Hepatocyte (in vitro differentiated cells): ENCODE data around the gene CHFR. TPM values are rescaled to one million over a fixed set of nuclear protein-coding genes. Genes with fewer than 3 reads are reported as not detected.
"Not testable (repeated sequence)": the region's sequence is repeated elsewhere in the genome, so short reads cannot be mapped to it uniquely, and the experiment has no call there.

Source experiments
- DNase-seq: peaks from one replicate; pipeline ENCODE4 v3.0.0-alpha.2; 2016; ENCODE audit warnings: low spot score
- H2AFZ ChIP-seq: fragments of 200-600 bp; sonication (generic); 2 replicates; pipeline ENCODE4 v1.6.0; 2016; ENCODE audit warnings: antibody characterized with exemption, mild to moderate bottlenecking
- H3K27ac ChIP-seq: fragments of 200-600 bp; sonication (generic); 2 replicates; pipeline ENCODE4 v1.5.1; 2016; ENCODE audit warnings: mild to moderate bottlenecking
- H3K27me3 ChIP-seq: fragments of 200-600 bp; sonication (generic); 2 replicates; pipeline ENCODE4 v1.6.1; 2016
- H3K36me3 ChIP-seq: fragments of 200-600 bp; sonication (generic); replicated peaks from 2 replicates; pipeline ENCODE4 v1.5.1; 2016; ENCODE audit warnings: low read depth; ENCODE audit not compliant: insufficient read depth
- H3K4me1 ChIP-seq: fragments of 200-600 bp; sonication (generic); 2 replicates; pipeline ENCODE4 v1.5.1; 2016; ENCODE audit warnings: mild to moderate bottlenecking, moderate library complexity; ENCODE audit not compliant: insufficient read depth
- H3K4me2 ChIP-seq: fragments of 200-600 bp; sonication (generic); 2 replicates; pipeline ENCODE4 v1.6.0; 2016
- H3K4me3 ChIP-seq: fragments of 200-600 bp; sonication (generic); 2 replicates; pipeline ENCODE4 v1.5.1; 2016; ENCODE audit warnings: mild to moderate bottlenecking
- H3K79me2 ChIP-seq: fragments of 200-600 bp; sonication (generic); 2 replicates; pipeline ENCODE4 v1.6.0; 2017; ENCODE audit warnings: mild to moderate bottlenecking
- H3K9me2 ChIP-seq: fragments of 200-600 bp; sonication (generic); replicated peaks from 2 replicates; pipeline ENCODE4 v1.6.0; 2017; ENCODE audit warnings: mild to moderate bottlenecking; ENCODE audit not compliant: insufficient read depth
- H3K9me3 ChIP-seq: fragments of 200-600 bp; sonication (generic); 2 replicates; pipeline ENCODE4 v1.5.1; 2016; ENCODE audit warnings: low read depth, mild to moderate bottlenecking
- H4K20me1 ChIP-seq: fragments of 200-600 bp; sonication (generic); 2 replicates; pipeline ENCODE4 v1.6.0; 2016; ENCODE audit warnings: mild to moderate bottlenecking; ENCODE audit not compliant: insufficient read depth, poor library complexity, severe bottlenecking
- CTCF ChIP-seq: fragments of 200-600 bp; sonication (generic); IDR thresholded peaks from 2 replicates; pipeline ENCODE4 v1.5.1; 2016; ENCODE audit warnings: antibody characterized with exemption, mild to moderate bottlenecking; ENCODE audit not compliant: poor library complexity
- EZH2 ChIP-seq: fragments of 200-600 bp; sonication (generic); IDR thresholded peaks from 2 replicates; pipeline ENCODE4 v1.6.1; 2016; ENCODE audit warnings: antibody characterized with exemption, mild to moderate bottlenecking, borderline replicate concordance
- EZH2phosphoT487 ChIP-seq: fragments of 200-600 bp; sonication (generic); IDR thresholded peaks from one replicate; pipeline ENCODE4 v1.6.1; 2018; ENCODE audit warnings: antibody characterized with exemption, mild to moderate bottlenecking, low read depth, moderate library complexity; ENCODE audit not compliant: unreplicated experiment, severe bottlenecking
- WGBS: methylation state at CpG from one replicate; pipeline ENCODE4 v1.1.6; 2016; ENCODE audit warnings: low lambda C conversion rate; ENCODE audit errors: missing lambda C conversion rate; 5-methylcytosine and 5-hydroxymethylcytosine counted together
- polyA plus RNA-seq: library from polyadenylated mRNA; unstranded; fragments of >200 nt; fragmentation: Nextera tagmentation; extraction: Ambion mirVana; gene quantifications from 2 replicates; pipeline ENCODE4 v1.2.1, GENCODE V29; 2016
- total RNA-seq: library from RNA; depleted of rRNA; stranded (reverse); fragments of >200 nt; gene quantifications from 2 replicates; pipeline ENCODE4 v1.2.3, GENCODE V29; 2014

The CHFR gene
- total and polyA plus RNA-seq, 2 experiments from 2014 or later: 33.4 to 36.8 TPM

GRCh38 chr12:132866251-132866828, 21.1 kb downstream of the CHFR start:
- H3K9me2 ChIP-seq: no peaks in the 10 kb centered on the region
- peaks cover 7% of the 10 kb centered on the region for H3K79me2 ChIP-seq
- peak overlapping the region; percentile 77 for H3K27ac ChIP-seq
- peak; percentile 23 for DNase-seq
- WGBS: 94% methylated on average over 14 of the region's 14 CpGs
- no peak overlapping the region for H3K4me2 ChIP-seq
- no peaks in the 10 kb centered on the region for H4K20me1 ChIP-seq
- H2AFZ ChIP-seq: no peak overlapping the region
- no peaks in the 10 kb centered on the region for H3K27me3 ChIP-seq
- no peak overlapping the region for H3K4me3 ChIP-seq
- no peaks in the 10 kb centered on the region for H3K4me1 ChIP-seq
- H3K9me3 ChIP-seq: no peaks in the 10 kb centered on the region
- no peak for TF ChIP-seq CTCF
- no peaks in the 10 kb centered on the region for H3K36me3 ChIP-seq

GRCh38 chr12:132861558-132861957, 25.8 kb downstream of the CHFR start:
- H3K27me3 ChIP-seq: no peaks in the 10 kb centered on the region
- no peak for DNase-seq
- TF ChIP-seq EZH2 (no peak), EZH2phosphoT487 (no peak), CTCF (no peak)
- no peaks in the 10 kb centered on the region for H3K4me1 ChIP-seq
- H2AFZ ChIP-seq: no peak overlapping the region
- H3K4me3 ChIP-seq: no peak overlapping the region
- WGBS: 96% methylated on average over 8 of the region's 8 CpGs
- H4K20me1 ChIP-seq: no peaks in the 10 kb centered on the region
- H3K9me3 ChIP-seq: no peaks in the 10 kb centered on the region
- no peaks in the 10 kb centered on the region for H3K9me2 ChIP-seq
- H3K36me3 ChIP-seq: no peaks in the 10 kb centered on the region
- no peak overlapping the region for H3K4me2 ChIP-seq
- H3K27ac ChIP-seq: no peak overlapping the region
- H3K79me2 ChIP-seq: peaks cover 7% of the 10 kb centered on the region

- no peak for DNase-seq
- H3K79me2 ChIP-seq: no peaks in the 10 kb centered on the region
- WGBS: 97% methylated on average over 18 of the region's 18 CpGs
- no peaks in the 10 kb centered on the region for H3K9me3 ChIP-seq
- H3K4me1 ChIP-seq: no peaks in the 10 kb centered on the region
- H4K20me1 ChIP-seq: no peaks in the 10 kb centered on the region
- no peak for TF ChIP-seq CTCF
- no peak for TF ChIP-seq EZH2phosphoT487
- TF ChIP-seq EZH2: no peak
- no peak overlapping the region for H3K4me2 ChIP-seq
- H3K36me3 ChIP-seq: no peaks in the 10 kb centered on the region
- no peak overlapping the region for H3K27ac ChIP-seq
- no peaks in the 10 kb centered on the region for H3K27me3 ChIP-seq
- no peak overlapping the region for H3K4me3 ChIP-seq
- H2AFZ ChIP-seq: no peak overlapping the region
- H3K9me2 ChIP-seq: no peaks in the 10 kb centered on the region
Observed at GRCh38 chr12:132858718-132859266, 28.6 kb downstream of the CHFR start.

- DNase-seq, H4K20me1 ChIP-seq, H3K4me1 ChIP-seq, H3K36me3 ChIP-seq, H3K9me2 ChIP-seq, H3K27ac ChIP-seq, H3K79me2 ChIP-seq, H3K9me3 ChIP-seq, H2AFZ ChIP-seq, H3K4me3 ChIP-seq, H3K27me3 ChIP-seq, H3K4me2 ChIP-seq: not testable (repeated sequence)
- 97% methylated on average over 5 of the region's 21 CpGs for WGBS
Observed at GRCh38 chr12:132857019-132857418, 30.4 kb downstream of the CHFR start.
